HG03442 (cell line): ENCODE measurements around the gene NME3.

Experiments used
- ATAC-seq: cut with Tn5 transposase; IDR thresholded peaks from one replicate; pipeline ENCODE4 v1.9.1; 2021; ENCODE audit warnings: mild to moderate bottlenecking, moderate library complexity; ENCODE audit not compliant: unreplicated experiment

The NME3 gene

GRCh38 chr16:1770328-1771187 is 785 bp downstream of the NME3 start:
- no peak for ATAC-seq

GRCh38 chr16:1769402-1770300 is 1.7 kb downstream of the NME3 start:
- ATAC-seq: no peak

- ATAC-seq: no peak
Measured at GRCh38 chr16:1768767-1769401, 2.5 kb downstream of the NME3 start.

GRCh38 chr16:1768061-1768766 is 3.1 kb downstream of the NME3 start:
- ATAC-seq: no peak

- ATAC-seq: no peak
Measured at GRCh38 chr16:1767116-1767994, 4.0 kb downstream of the NME3 start.

- no peak for ATAC-seq
Measured at GRCh38 chr16:1766701-1767100, 4.6 kb downstream of the NME3 start.

GRCh38 chr16:1766231-1766630 is 5.1 kb downstream of the NME3 start:
- ATAC-seq: no peak

GRCh38 chr16:1765826-1766225 is 5.5 kb downstream of the NME3 start:
- no peak for ATAC-seq

GRCh38 chr16:1764971-1765370 is 6.4 kb downstream of the NME3 start:
- ATAC-seq: no peak

GRCh38 chr16:1763521-1764511 is 7.5 kb downstream of the NME3 start:
- no peak for ATAC-seq

- ATAC-seq: no peak
Measured at GRCh38 chr16:1762879-1763520, 8.3 kb downstream of the NME3 start.

- no peak for ATAC-seq
Measured at GRCh38 chr16:1762196-1762878, 9.0 kb downstream of the NME3 start.

GRCh38 chr16:1761751-1762150 is 9.6 kb downstream of the NME3 start:
- ATAC-seq: no peak

- no peak for ATAC-seq
Measured at GRCh38 chr16:1760911-1761310, 10.4 kb downstream of the NME3 start.

GRCh38 chr16:1759511-1759910 is 11.8 kb downstream of the NME3 start:
- ATAC-seq: no peak

GRCh38 chr16:1758923-1759322 is 12.4 kb downstream of the NME3 start:
- ATAC-seq: no peak

- ATAC-seq: no peak
Measured at GRCh38 chr16:1757714-1758461, 13.5 kb downstream of the NME3 start.
